GM21825 (cell line): ENCODE results near the gene NRSN2.
"Not testable (repeated sequence)": the region's sequence is repeated elsewhere in the genome, so short reads cannot be mapped to it uniquely, and the experiment has no call there.

Source experiments
- ATAC-seq: cut with Tn5 transposase; IDR thresholded peaks from one replicate; pipeline ENCODE4 v1.9.1; 2021; ENCODE audit warnings: mild to moderate bottlenecking, moderate library complexity; ENCODE audit not compliant: unreplicated experiment

Gene NRSN2

DNA sequence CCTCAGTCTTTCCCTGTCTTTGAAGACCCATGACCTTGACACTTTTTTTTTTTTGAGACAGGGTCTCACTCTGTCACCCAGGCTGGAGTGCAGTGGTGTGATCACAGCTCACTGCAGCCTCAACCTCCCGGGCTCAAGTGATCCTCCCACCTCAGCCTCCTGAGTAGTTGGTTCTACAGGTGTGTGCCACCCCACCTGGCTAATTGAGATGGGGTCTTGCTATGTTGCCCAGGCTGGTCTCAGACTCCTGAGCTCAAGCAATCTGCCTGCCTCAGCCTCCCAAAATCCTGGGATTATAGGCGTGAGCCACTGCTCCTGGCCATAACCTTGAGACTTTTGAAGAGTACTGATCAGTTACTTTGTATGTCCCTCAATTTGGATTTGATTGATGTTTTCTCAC, 46.4 kb downstream of the NRSN2 start:
- ATAC-seq = not testable (repeated sequence)

GRCh38 chr20:396252-396618, 49.3 kb downstream of the NRSN2 start:
- ATAC-seq = no peak

GRCh38 chr20:396619-397431, 49.9 kb downstream of the NRSN2 start:
- no peak for ATAC-seq

GRCh38 chr20:397432-398237, 50.7 kb downstream of the NRSN2 start:
- no peak for ATAC-seq

GRCh38 chr20:399182-399707, 52.3 kb downstream of the NRSN2 start:
- ATAC-seq = no peak

DNA sequence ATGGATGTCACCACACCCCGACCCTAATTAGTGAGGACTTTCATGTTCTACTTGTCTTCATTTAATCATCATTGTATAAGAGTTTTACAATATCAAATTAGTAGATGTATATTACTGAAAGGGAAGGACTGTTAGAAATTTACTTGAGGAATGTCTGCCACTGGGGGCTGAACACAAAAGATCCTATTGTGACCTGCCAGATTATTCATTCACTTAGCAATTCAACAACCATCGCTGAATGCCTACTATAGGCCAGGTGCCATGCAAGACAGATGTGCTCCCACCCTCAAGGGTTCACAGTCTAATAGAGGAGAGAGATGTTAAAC, 53.2 kb downstream of the NRSN2 start:
- ATAC-seq = no peak

DNA sequence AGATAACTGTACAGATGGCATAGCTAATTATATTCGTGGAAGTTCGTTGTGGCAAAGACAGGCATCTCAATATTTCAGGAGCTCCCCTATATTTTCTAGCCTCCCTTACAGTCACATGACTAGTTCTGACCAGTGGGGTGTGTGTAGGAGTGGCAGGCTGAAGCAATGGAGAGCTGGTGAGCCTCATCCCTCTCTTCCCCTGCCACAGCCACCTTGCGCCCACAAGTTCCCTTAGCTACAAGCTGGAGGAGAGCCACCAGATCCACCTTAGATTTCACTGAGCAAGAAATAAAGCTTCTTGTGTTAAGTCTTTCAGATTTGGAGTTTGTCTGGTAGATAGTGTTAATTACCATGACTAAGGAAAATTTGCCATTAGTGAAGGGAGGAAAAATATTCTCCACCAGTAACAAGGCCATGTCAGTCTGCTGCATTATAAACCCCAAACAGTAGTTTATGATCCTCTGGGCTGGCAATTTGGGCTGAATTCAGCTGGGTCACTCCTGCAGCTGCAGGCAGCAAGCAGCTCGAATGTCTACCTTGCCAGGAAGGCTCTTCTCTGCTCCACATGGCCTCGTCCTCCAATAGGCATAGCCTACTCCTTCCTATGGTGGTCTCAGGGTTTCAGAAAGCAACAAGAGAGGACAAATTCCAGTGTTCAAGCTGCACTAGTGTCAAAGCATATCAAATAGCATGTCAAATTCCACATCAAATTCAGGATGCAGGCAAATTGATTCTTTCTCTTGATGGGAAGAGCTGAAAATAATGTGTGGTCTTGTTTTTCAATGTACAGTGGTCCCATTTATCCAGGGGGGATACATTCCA, 53.8 kb downstream of the NRSN2 start:
- no peak for ATAC-seq

DNA sequence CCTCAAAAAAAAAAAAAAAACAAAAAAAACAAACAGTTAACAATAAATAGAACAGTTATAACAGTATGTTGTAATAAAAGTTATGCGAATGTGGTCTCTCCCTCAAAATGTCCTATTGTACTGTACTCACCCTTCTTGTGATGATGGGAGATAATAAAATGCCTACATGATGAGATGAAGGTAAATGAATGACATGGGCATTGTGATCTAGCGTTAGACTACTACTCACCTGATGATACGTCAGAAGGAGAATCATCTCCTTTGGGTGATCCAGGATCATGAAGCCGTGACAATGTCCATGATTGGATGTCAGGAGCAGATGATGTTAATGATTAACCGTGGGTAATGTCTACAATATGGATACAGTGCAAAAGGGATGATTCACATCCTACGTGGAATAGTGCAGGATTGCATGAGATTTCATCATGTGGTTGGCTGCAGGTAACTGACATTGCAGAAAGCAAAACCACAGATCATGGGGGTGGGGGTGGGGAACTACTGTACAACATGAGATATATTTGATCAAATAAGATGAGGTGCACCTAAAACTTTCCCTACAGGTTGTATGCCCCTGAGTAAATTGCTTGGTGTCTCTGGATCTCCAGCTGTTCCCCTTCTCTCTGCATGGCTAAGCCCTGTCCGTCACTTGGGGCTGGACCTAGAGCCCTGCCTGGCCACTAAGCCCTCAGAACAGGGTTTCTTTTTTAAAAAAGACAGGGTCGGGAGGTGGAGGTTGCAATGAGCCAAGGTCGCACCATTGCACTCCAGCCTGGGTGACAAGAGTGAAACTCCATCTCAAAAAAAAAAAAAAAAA, 55.0 kb downstream of the NRSN2 start:
- no peak for ATAC-seq

GRCh38 chr20:402496-402885, 55.6 kb downstream of the NRSN2 start:
- ATAC-seq = no peak

DNA sequence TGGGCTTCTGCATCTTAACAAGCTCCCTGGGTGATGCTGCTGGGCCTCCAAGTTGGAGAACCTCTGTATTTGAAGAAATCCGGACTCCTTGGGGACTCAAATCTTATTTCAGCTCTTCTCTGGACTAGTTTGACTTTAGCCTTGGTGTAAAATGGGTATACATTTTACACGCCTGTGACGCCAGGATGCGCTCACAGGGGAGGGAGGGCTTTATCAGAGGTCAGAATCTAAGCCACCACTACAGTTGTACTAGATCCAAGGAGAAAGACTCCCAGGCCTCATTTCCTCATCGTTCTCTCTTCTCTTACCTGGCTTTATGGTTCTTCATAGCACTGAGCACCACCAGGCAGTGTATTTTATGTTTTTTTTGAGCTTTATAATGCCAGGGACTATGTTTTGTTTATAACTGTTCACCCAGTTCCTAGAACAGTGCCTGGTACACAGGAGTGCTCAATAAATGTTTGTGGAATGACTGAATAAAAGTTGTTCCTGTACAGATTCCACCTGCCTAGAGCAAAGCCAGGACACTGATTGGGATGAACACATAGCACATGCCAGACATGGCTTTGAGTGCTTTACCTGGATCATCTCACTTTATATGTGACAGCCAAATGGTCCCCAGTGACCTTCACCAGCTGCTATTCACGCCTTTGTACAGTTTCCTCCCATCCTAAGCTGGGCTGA, 56.1 kb downstream of the NRSN2 start:
- ATAC-seq = no peak

DNA sequence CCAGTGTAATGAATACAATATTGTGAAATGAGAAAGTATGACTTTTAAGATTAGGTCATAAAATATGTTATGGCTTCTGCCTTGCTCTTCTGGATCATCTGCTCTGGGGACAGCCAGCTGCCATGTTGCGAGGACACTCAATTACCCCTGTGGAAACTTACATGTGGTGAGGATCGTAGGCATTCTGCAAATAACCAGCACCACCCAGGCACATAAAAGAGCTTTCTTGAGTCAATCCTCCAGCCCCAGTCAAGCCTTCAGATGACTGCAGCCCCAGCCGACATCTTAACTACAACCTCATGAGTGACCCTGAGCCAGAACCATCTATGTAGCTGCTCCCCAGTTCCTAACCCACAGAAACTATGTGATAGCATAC, 56.7 kb downstream of the NRSN2 start:
- ATAC-seq = no peak

- ATAC-seq = no peak
Observed at GRCh38 chr20:404088-404487, 57.2 kb downstream of the NRSN2 start.
